ENCODE data around the gene S100B.

The S100B gene

GRCh38 chr21:46605767-46606426, 1.0 kb upstream of the S100B start:
- H3K4me3 ChIP-seq (ENCODE audit: low read depth, low read length): no peak overlapping the region
- peak; percentile 74 for DNase-seq (ENCODE audit: low read depth)
- no peak for TF ChIP-seq CTCF (IDR thresholded peaks at IDR 0.05; ENCODE audit: insufficient read depth, low read depth, low read length, missing control alignments)

- H3K4me3 ChIP-seq (ENCODE audit: low read depth, low read length): no peak overlapping the region
- no peak for TF ChIP-seq CTCF (IDR thresholded peaks at IDR 0.05; ENCODE audit: insufficient read depth, low read depth, low read length, missing control alignments)
- DNase-seq (ENCODE audit: low read depth): no peak
These were observed 430 bp downstream of the S100B start for GRCh38 chr21:46604329-46604974.

- no peak overlapping the region for H3K4me3 ChIP-seq (ENCODE audit: low read depth, low read length)
- no peak for DNase-seq (ENCODE audit: low read depth)
- no peak for TF ChIP-seq CTCF (IDR thresholded peaks at IDR 0.05; ENCODE audit: insufficient read depth, low read depth, low read length, missing control alignments)
These were observed 1.7 kb downstream of the S100B start for GRCh38 chr21:46603228-46603627.

- H3K4me3 ChIP-seq (ENCODE audit: low read depth, low read length): no peak overlapping the region
- no peak for TF ChIP-seq CTCF (IDR thresholded peaks at IDR 0.05; ENCODE audit: insufficient read depth, low read depth, low read length, missing control alignments)
- no peak for DNase-seq (ENCODE audit: low read depth)
These were observed 3.9 kb downstream of the S100B start for GRCh38 chr21:46600978-46601377.

- TF ChIP-seq CTCF (IDR thresholded peaks at IDR 0.05; ENCODE audit: insufficient read depth, low read depth, low read length, missing control alignments): no peak
- H3K4me3 ChIP-seq (ENCODE audit: low read depth, low read length): no peak overlapping the region
- no peak for DNase-seq (ENCODE audit: low read depth)
These were observed 4.6 kb downstream of the S100B start for GRCh38 chr21:46600305-46600704.

- DNase-seq (ENCODE audit: low read depth): no peak
- no peak for TF ChIP-seq CTCF (IDR thresholded peaks at IDR 0.05; ENCODE audit: insufficient read depth, low read depth, low read length, missing control alignments)
- H3K4me3 ChIP-seq (ENCODE audit: low read depth, low read length): no peak overlapping the region
These were observed 6.0 kb downstream of the S100B start for GRCh38 chr21:46598581-46599572.

All from GM12865 (cell line).